ENCODE data around the gene AKR1B15.

Gene AKR1B15

GRCh38 chr7:134616611-134617010 lies 67.7 kb downstream of the AKR1B15 start:
- H3K4me3 ChIP-seq (ENCODE audit: low read depth, low read length) = no peak overlapping the region
- TF ChIP-seq CTCF (IDR thresholded peaks at IDR 0.05; ENCODE audit: insufficient read depth, low read length, missing control alignments) = no peak
- CTCF ChIA-PET = interaction anchor here (7.3 kb wide), 1 partner anchor 9 kb away, joined by 56 read pairs; no protein-coding TSS in a partner anchor
- POLR2A ChIA-PET = no interaction called here
- no peak for DNase-seq (ENCODE audit: low read depth, low spot score)

- CTCF ChIA-PET = interaction anchor here (0.9 to 7.3 kb wide), 7 partner anchors 9 to 105 kb away, joined by 3 to 56 read pairs (median 7); no protein-coding TSS in a partner anchor
- POLR2A ChIA-PET = interaction anchor here (0.8 to 1.2 kb wide), 3 partner anchors 15 to 41 kb away, joined by 3 to 6 read pairs (median 3); partner anchors contain the start of gene BPGM
- H3K4me3 ChIP-seq (ENCODE audit: low read depth, low read length) = no peak overlapping the region
- no peak for DNase-seq (ENCODE audit: low read depth, low spot score)
- TF ChIP-seq CTCF (IDR thresholded peaks at IDR 0.05; ENCODE audit: insufficient read depth, low read length, missing control alignments) = no peak
These were observed 70.0 kb downstream of the AKR1B15 start for GRCh38 chr7:134618756-134619530.

- ChIA-PET POLR2A (interaction anchor here (0.6 to 1.2 kb wide), 4 partner anchors 14 to 165 kb away, joined by 3 to 6 read pairs (median 3); partner anchors contain the start of gene BPGM), CTCF (interaction anchor here (1.0 to 7.3 kb wide), 8 partner anchors 9 to 72 kb away, joined by 3 to 56 read pairs (median 6); partner anchors contain the start of gene BPGM)
- no peak for TF ChIP-seq CTCF (IDR thresholded peaks at IDR 0.05; ENCODE audit: insufficient read depth, low read length, missing control alignments)
- DNase-seq (ENCODE audit: low read depth, low spot score) = peak; percentile 76
- no peak overlapping the region for H3K4me3 ChIP-seq (ENCODE audit: low read depth, low read length)
These were observed 70.9 kb downstream of the AKR1B15 start for GRCh38 chr7:134619627-134620331.

GRCh38 chr7:134622303-134622995 lies 73.5 kb downstream of the AKR1B15 start:
- no peak for DNase-seq (ENCODE audit: low read depth, low spot score)
- TF ChIP-seq CTCF (IDR thresholded peaks at IDR 0.05; ENCODE audit: insufficient read depth, low read length, missing control alignments) = no peak
- POLR2A ChIA-PET = no interaction called here
- CTCF ChIA-PET = interaction anchor here (1.2 to 7.3 kb wide), 5 partner anchors 9 to 189 kb away, joined by 3 to 56 read pairs (median 18); no protein-coding TSS in a partner anchor
- H3K4me3 ChIP-seq (ENCODE audit: low read depth, low read length) = no peak overlapping the region

GRCh38 chr7:134623193-134623592 lies 74.3 kb downstream of the AKR1B15 start:
- no peak for TF ChIP-seq CTCF (IDR thresholded peaks at IDR 0.05; ENCODE audit: insufficient read depth, low read length, missing control alignments)
- ChIA-PET CTCF (interaction anchor here (1.0 to 2.9 kb wide), 4 partner anchors 9 to 190 kb away, joined by 3 to 18 read pairs (median 4); no protein-coding TSS in a partner anchor), POLR2A (no interaction called here)

More at GRCh38 chr7:134623193-134623592, 74.3 kb downstream of the AKR1B15 start:
- H3K4me3 ChIP-seq (ENCODE audit: low read depth, low read length) = no peak overlapping the region
- DNase-seq (ENCODE audit: low read depth, low spot score) = no peak
